ENCODE results near the gene CPNE5. TPM values are rescaled to one million over a fixed set of nuclear protein-coding genes. Genes with fewer than 3 reads are reported as not detected.

The CPNE5 gene
- total and polyA plus RNA-seq, 9 of the 15 experiments (the other 6 are each of a cell fraction or from before 2014, with no cell fraction given) = 0.14 to 1.0 (median 0.46) TPM; not detected in 2

- TF ChIP-seq REST (IDR thresholded peaks at IDR 0.05; ENCODE audit: borderline replicate concordance) = peak; percentile 81
- no peak for TF ChIP-seq REST (CRISPR knock-in tag; IDR thresholded peaks at IDR 0.05; ENCODE audit: low read depth)
- TF ChIP-seq RAD51 (IDR thresholded peaks at IDR 0.05; ENCODE audit: borderline replicate concordance, low read depth) = no peak
- TF ChIP-seq ZNF41 (CRISPR knock-in tag; conservative IDR thresholded peaks at IDR 0.05) = no peak
- 0 out of 4 replicates have a peak, but pooled peaks of 1 of the 2 experiments have one; percentile 25 for TF ChIP-seq TEAD1 (CRISPR knock-in tag; IDR thresholded peaks at IDR 0.05)
- TF ChIP-seq CREB1 (IDR thresholded peaks at IDR 0.05) = no peak
- TF ChIP-seq CREB1 (CRISPR knock-in tag; IDR thresholded peaks at IDR 0.05) = no peak
- 0 out of 2 replicates have a peak, but pooled peaks have one; percentile 28 for TF ChIP-seq MTA1 (IDR thresholded peaks at IDR 0.05; ENCODE audit: borderline replicate concordance)
- TF ChIP-seq ZKSCAN8 (CRISPR knock-in tag; IDR thresholded peaks at IDR 0.05) = no peak
- no peak for TF ChIP-seq STAT5A (IDR thresholded peaks at IDR 0.05; ENCODE audit: borderline replicate concordance, low read length)
- peak; percentile 74; the same call in 1 of the 2 replicates for TF ChIP-seq STAG1 (CRISPR knock-in tag; IDR thresholded peaks at IDR 0.05; ENCODE audit: borderline replicate concordance)
- 0 out of 2 replicates have a peak, but pooled peaks have one; percentile 25 for TF ChIP-seq ARID2 (IDR thresholded peaks at IDR 0.05)
- no peak for TF ChIP-seq PCBP2 (IDR thresholded peaks at IDR 0.05; ENCODE audit: low read depth, low read length, poor library complexity, severe bottlenecking)
- TF ChIP-seq HNRNPH1 (optimal IDR thresholded peaks at IDR 0.05; ENCODE audit: low read depth, low read length) = no peak
- TF ChIP-seq RBM22 (IDR thresholded peaks at IDR 0.05; ENCODE audit: low read depth, low read length, poor library complexity, severe bottlenecking) = no peak
These were observed 114.5 kb downstream of the CPNE5 start (continued) for GRCh38 chr6:36724514-36725390.
